GM23248 (cell line): Measurements from ENCODE around the gene HOXB8.

Experiments used
- EZH2 ChIP-seq: fragments of 200-600 bp; sonication (generic); IDR thresholded peaks from 2 replicates; pipeline ENCODE4 v1.6.1; 2018; ENCODE audit warnings: antibody characterized with exemption, mild to moderate bottlenecking; ENCODE audit not compliant: insufficient read depth, poor library complexity, severe bottlenecking
- EZH2phosphoT487 ChIP-seq: fragments of 200-600 bp; sonication (generic); IDR thresholded peaks from 2 replicates; pipeline ENCODE4 v1.6.1; 2018; ENCODE audit warnings: antibody characterized with exemption, moderate library complexity, mild to moderate bottlenecking, low read depth; ENCODE audit not compliant: insufficient read depth

DNA sequence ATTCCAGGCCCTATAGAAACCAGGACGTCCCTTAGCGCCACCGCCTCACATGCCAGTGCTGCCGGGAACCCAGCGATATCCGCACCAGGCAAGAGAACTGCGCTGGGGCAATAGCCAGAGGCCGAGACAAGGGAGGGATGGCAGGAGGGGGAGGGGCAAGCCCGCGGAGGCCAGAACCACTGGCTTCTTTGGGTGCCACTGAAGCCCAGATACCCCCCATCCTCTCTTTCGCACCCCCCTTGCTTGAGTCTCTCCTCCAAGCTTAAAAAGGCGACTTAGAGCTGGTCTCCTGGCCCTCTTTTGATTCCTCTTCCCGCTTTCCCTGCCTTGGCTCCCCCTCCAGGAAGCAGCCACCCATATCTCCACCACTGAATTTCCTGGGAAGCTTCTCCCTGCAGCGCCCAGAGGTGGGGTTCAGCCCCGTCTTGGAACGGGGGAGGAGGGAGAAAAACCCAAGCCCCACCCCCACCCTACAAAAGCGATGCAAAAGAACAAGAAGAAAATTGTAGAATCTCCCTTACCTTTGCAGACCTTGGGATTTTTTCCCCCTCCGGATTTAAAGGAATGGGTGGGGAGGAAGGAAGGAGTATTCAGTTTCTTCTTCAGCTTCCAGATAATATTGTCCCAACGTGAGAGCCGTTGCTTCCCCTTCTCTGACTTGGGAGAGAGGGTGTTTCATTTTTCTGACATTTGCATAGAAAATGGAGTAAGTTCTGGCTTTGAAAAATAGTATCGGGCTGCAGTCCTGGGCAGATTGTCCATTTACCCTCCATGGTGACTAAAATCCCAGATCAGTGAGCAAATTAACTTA lies 10.9 kb downstream of the HOXB8 start:
- TF ChIP-seq EZH2 = no peak
- TF ChIP-seq EZH2phosphoT487 = no peak
